H1 (cell line): ENCODE measurements around the gene HNF4A. TPM values are rescaled to one million over a fixed set of nuclear protein-coding genes. Genes with fewer than 3 reads are reported as not detected.

Experiments used
- BCL11A ChIP-seq, 2 experiments: IDR thresholded peaks; one replicate each; pipeline ENCODE4 v1.6.1; 2011; ENCODE audit warnings: low read depth in 2 of 2, low read length in 2 of 2, mild to moderate bottlenecking in 2 of 2
- CEBPB ChIP-seq: IDR thresholded peaks from 2 replicates; pipeline ENCODE4 v1.6.1; 2012; ENCODE audit warnings: low read depth, low read length
- CREB1 ChIP-seq: IDR thresholded peaks from 2 replicates; pipeline ENCODE4 v1.6.1; 2012; ENCODE audit warnings: inconsistent platforms
- KDM1A ChIP-seq: fragments of 200-600, 300-600 bp; sonication (generic); IDR thresholded peaks from 2 replicates; pipeline ENCODE4 v1.7.1; 2016; ENCODE audit warnings: mild to moderate bottlenecking, low read length, borderline replicate concordance
- SUZ12 ChIP-seq: fragments of 200-600 bp; sonication (generic); IDR thresholded peaks from 2 replicates; pipeline ENCODE4 v1.6.1; 2012; ENCODE audit warnings: mild to moderate bottlenecking, inconsistent platforms, low read length, moderate library complexity, mixed read lengths
- polyA plus RNA-seq, 7 experiments: library from polyadenylated mRNA; depleted of rRNA in 3 of 7; stranded (reverse) in 5 of 7; unstranded in 2 of 7; fragments of >200 nt in 5 of 7; fragments of 200-250 nt in 2 of 7; gene quantifications; 1 replicate in 5 of 7; 2 replicates in 1 of 7; 4 replicates in 1 of 7; pipeline versions ENCODE4 v1.2.1 to v1.2.3, GENCODE V29; 2011 to 2013; ENCODE audit warnings: missing spikeins in 2 of 7, mixed read lengths in 2 of 7
- total RNA-seq: library from RNA; stranded (reverse); fragmentation: NEBNext Ultra II Directional; extraction: Animal tissue kit (Norgen Biotek cat#: 25700); gene quantifications from 2 replicates; pipeline ENCODE4 v1.2.1, GENCODE V29; 2021
- TF ChIP-seq, protein P1 (sequence below): fragments of 300-600 bp; sonication (generic); IDR thresholded peaks from 2 replicates; pipeline ENCODE4 v1.7.1; 2012; ENCODE audit warnings: low read length, moderate library complexity, mild to moderate bottlenecking, inconsistent platforms; ENCODE audit not compliant: insufficient replicate concordance

The HNF4A gene
- total and polyA plus RNA-seq, 2 of the 8 experiments (the other 6 are each of a cell fraction or from before 2014, with no cell fraction given), result 0.03 TPM; not detected in 1

DNA sequence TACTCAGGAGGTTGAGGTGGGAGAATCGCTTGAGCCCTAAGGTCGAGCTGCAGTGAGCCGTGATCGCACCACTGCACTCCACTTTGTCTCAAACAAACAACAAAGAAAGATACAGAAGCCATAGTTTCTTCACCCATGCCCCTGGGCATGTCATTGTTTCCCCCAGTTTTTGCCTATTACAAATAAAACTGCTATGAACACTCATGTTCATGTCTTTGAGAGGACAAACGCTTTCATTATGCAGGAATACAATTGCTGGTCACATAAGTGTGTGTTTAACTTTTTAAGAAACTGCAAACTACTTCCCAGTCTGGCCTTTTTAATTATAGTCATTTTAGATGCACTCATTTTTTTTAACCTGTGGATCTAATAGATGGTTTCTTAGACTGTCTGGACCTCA is 108.0 kb downstream of the HNF4A start (continued):
- TF ChIP-seq, protein P1, sequence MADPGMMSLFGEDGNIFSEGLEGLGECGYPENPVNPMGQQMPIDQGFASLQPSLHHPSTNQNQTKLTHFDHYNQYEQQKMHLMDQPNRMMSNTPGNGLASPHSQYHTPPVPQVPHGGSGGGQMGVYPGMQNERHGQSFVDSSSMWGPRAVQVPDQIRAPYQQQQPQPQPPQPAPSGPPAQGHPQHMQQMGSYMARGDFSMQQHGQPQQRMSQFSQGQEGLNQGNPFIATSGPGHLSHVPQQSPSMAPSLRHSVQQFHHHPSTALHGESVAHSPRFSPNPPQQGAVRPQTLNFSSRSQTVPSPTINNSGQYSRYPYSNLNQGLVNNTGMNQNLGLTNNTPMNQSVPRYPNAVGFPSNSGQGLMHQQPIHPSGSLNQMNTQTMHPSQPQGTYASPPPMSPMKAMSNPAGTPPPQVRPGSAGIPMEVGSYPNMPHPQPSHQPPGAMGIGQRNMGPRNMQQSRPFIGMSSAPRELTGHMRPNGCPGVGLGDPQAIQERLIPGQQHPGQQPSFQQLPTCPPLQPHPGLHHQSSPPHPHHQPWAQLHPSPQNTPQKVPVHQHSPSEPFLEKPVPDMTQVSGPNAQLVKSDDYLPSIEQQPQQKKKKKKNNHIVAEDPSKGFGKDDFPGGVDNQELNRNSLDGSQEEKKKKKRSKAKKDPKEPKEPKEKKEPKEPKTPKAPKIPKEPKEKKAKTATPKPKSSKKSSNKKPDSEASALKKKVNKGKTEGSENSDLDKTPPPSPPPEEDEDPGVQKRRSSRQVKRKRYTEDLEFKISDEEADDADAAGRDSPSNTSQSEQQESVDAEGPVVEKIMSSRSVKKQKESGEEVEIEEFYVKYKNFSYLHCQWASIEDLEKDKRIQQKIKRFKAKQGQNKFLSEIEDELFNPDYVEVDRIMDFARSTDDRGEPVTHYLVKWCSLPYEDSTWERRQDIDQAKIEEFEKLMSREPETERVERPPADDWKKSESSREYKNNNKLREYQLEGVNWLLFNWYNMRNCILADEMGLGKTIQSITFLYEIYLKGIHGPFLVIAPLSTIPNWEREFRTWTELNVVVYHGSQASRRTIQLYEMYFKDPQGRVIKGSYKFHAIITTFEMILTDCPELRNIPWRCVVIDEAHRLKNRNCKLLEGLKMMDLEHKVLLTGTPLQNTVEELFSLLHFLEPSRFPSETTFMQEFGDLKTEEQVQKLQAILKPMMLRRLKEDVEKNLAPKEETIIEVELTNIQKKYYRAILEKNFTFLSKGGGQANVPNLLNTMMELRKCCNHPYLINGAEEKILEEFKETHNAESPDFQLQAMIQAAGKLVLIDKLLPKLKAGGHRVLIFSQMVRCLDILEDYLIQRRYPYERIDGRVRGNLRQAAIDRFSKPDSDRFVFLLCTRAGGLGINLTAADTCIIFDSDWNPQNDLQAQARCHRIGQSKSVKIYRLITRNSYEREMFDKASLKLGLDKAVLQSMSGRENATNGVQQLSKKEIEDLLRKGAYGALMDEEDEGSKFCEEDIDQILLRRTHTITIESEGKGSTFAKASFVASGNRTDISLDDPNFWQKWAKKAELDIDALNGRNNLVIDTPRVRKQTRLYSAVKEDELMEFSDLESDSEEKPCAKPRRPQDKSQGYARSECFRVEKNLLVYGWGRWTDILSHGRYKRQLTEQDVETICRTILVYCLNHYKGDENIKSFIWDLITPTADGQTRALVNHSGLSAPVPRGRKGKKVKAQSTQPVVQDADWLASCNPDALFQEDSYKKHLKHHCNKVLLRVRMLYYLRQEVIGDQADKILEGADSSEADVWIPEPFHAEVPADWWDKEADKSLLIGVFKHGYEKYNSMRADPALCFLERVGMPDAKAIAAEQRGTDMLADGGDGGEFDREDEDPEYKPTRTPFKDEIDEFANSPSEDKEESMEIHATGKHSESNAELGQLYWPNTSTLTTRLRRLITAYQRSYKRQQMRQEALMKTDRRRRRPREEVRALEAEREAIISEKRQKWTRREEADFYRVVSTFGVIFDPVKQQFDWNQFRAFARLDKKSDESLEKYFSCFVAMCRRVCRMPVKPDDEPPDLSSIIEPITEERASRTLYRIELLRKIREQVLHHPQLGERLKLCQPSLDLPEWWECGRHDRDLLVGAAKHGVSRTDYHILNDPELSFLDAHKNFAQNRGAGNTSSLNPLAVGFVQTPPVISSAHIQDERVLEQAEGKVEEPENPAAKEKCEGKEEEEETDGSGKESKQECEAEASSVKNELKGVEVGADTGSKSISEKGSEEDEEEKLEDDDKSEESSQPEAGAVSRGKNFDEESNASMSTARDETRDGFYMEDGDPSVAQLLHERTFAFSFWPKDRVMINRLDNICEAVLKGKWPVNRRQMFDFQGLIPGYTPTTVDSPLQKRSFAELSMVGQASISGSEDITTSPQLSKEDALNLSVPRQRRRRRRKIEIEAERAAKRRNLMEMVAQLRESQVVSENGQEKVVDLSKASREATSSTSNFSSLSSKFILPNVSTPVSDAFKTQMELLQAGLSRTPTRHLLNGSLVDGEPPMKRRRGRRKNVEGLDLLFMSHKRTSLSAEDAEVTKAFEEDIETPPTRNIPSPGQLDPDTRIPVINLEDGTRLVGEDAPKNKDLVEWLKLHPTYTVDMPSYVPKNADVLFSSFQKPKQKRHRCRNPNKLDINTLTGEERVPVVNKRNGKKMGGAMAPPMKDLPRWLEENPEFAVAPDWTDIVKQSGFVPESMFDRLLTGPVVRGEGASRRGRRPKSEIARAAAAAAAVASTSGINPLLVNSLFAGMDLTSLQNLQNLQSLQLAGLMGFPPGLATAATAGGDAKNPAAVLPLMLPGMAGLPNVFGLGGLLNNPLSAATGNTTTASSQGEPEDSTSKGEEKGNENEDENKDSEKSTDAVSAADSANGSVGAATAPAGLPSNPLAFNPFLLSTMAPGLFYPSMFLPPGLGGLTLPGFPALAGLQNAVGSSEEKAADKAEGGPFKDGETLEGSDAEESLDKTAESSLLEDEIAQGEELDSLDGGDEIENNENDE, result no peak
- no peak for TF ChIP-seq KDM1A
- no peak for TF ChIP-seq BCL11A (IDR thresholded peaks at IDR 0.05; ENCODE audit: low read depth in 2 of 2, low read length in 2 of 2)
- TF ChIP-seq CREB1, result no peak
- TF ChIP-seq CEBPB, result no peak
- TF ChIP-seq SUZ12, result no peak
